ENCODE results near the gene PLPPR5. TPM values are rescaled to one million over a fixed set of nuclear protein-coding genes. Genes with fewer than 3 reads are reported as not detected.

PLPPR5 gene
- total RNA-seq, 1 donor from 2014 or later, result 0.07 TPM

- Mint-ChIP-seq H3K4me1 (peaks cover 4% of the 10 kb centered on the region), H3K4me3 (no peak overlapping the region), H3K27me3 (ENCODE audit: low read depth) (no peaks in the 10 kb centered on the region), H3K36me3 (ENCODE audit: low read depth) (no peaks in the 10 kb centered on the region), H3K27ac (ENCODE audit: unreplicated experiment) (no peak overlapping the region), H3K9me3 (peaks cover 4% of the 10 kb centered on the region)
- TF ChIP-seq CTCF (conservative IDR thresholded peaks at IDR 0.05), result no peak
- DNase-seq (ENCODE audit: low read depth, low spot score), result no peak
These were observed 37.5 kb downstream of the PLPPR5 start for GRCh38 chr1:98967122-98967521.

- H3K27me3 Mint-ChIP-seq (ENCODE audit: low read depth), result no peaks in the 10 kb centered on the region
- peaks cover 4% of the 10 kb centered on the region for H3K9me3 Mint-ChIP-seq
- H3K4me1 Mint-ChIP-seq, result peaks cover 4% of the 10 kb centered on the region
- no peak overlapping the region for H3K27ac Mint-ChIP-seq (ENCODE audit: unreplicated experiment)
- H3K4me3 Mint-ChIP-seq, result no peak overlapping the region
- no peak for TF ChIP-seq CTCF (conservative IDR thresholded peaks at IDR 0.05)
- DNase-seq (ENCODE audit: low read depth, low spot score), result no peak
- H3K36me3 Mint-ChIP-seq (ENCODE audit: low read depth), result no peaks in the 10 kb centered on the region
These were observed 39.3 kb downstream of the PLPPR5 start for GRCh38 chr1:98965394-98965793.

GRCh38 chr1:98964198-98964597, 40.5 kb downstream of the PLPPR5 start:
- Mint-ChIP-seq H3K27ac (ENCODE audit: unreplicated experiment) (no peak overlapping the region), H3K27me3 (ENCODE audit: low read depth) (no peaks in the 10 kb centered on the region)

GRCh38 chr1:98963064-98963758, 41.5 kb downstream of the PLPPR5 start:
- Mint-ChIP-seq H3K4me1 (peaks cover 4% of the 10 kb centered on the region), H3K4me3 (no peak overlapping the region), H3K9me3 (peaks cover 4% of the 10 kb centered on the region), H3K27ac (ENCODE audit: unreplicated experiment) (no peak overlapping the region), H3K27me3 (ENCODE audit: low read depth) (no peaks in the 10 kb centered on the region), H3K36me3 (ENCODE audit: low read depth) (no peaks in the 10 kb centered on the region)
- DNase-seq (ENCODE audit: low read depth, low spot score), result no peak
- TF ChIP-seq CTCF (conservative IDR thresholded peaks at IDR 0.05), result no peak

More at GRCh38 chr1:98964198-98964597, 40.5 kb downstream of the PLPPR5 start:
- TF ChIP-seq CTCF (conservative IDR thresholded peaks at IDR 0.05), result no peak
- no peak for DNase-seq (ENCODE audit: low read depth, low spot score)
- Mint-ChIP-seq H3K36me3 (ENCODE audit: low read depth) (no peaks in the 10 kb centered on the region), H3K9me3 (peaks cover 4% of the 10 kb centered on the region), H3K4me1 (peaks cover 4% of the 10 kb centered on the region), H3K4me3 (no peak overlapping the region)

GRCh38 chr1:98962156-98962555, 42.5 kb downstream of the PLPPR5 start:
- H3K4me1 Mint-ChIP-seq, result peaks cover 4% of the 10 kb centered on the region
- no peaks in the 10 kb centered on the region for H3K27me3 Mint-ChIP-seq (ENCODE audit: low read depth)
- H3K9me3 Mint-ChIP-seq, result peaks cover 4% of the 10 kb centered on the region
- DNase-seq (ENCODE audit: low read depth, low spot score), result no peak
- H3K27ac Mint-ChIP-seq (ENCODE audit: unreplicated experiment), result no peak overlapping the region
- H3K36me3 Mint-ChIP-seq (ENCODE audit: low read depth), result no peaks in the 10 kb centered on the region
- no peak overlapping the region for H3K4me3 Mint-ChIP-seq
- no peak for TF ChIP-seq CTCF (conservative IDR thresholded peaks at IDR 0.05)
